Activated CD4-positive, alpha-beta memory T cell treated with anti-CD3 and anti-CD28 coated beads, Interleukin-2, amount 10 ng/mL, durations not matched to agents 7 days and 5 days (primary cell): ENCODE data around the gene CACNB3. TPM values are rescaled to one million over a fixed set of nuclear protein-coding genes. Genes with fewer than 3 reads are reported as not detected.
"Not testable (repeated sequence)": the region's sequence is repeated elsewhere in the genome, so short reads cannot be mapped to it uniquely, and the experiment has no call there.

Source experiments
- CTCF ChIA-PET: fragments of 350-600 bp; sonication (Branson Sonifier 250); formaldehyde crosslinking; loops from one replicate; lab custom pipeline; 2021; ENCODE audit warnings: antibody characterized with exemption, inconsistent platforms; lab: Charles Lee
- POLR2A ChIA-PET: fragments of 350-600 bp; sonication (Branson Sonifier 250); formaldehyde crosslinking; loops from one replicate; lab custom pipeline; 2021; ENCODE audit warnings: antibody characterized with exemption; lab: Charles Lee
- DNase-seq: peaks from one replicate; pipeline ENCODE4 v3.0.0-alpha.2; 2020
- H3K27ac Mint-ChIP-seq: one replicate; pipeline ENCODE4 v1.8.0; 2021; ENCODE audit warnings: mild to moderate bottlenecking, mixed read lengths
- H3K27me3 Mint-ChIP-seq: one replicate; pipeline ENCODE4 v1.8.0; 2021; ENCODE audit warnings: mixed read lengths
- H3K36me3 Mint-ChIP-seq: one replicate; pipeline ENCODE4 v1.8.0; 2021; ENCODE audit warnings: low read depth, mixed read lengths
- H3K4me1 Mint-ChIP-seq: one replicate; pipeline ENCODE4 v1.8.0; 2021; ENCODE audit warnings: mixed read lengths
- H3K4me3 Mint-ChIP-seq: one replicate; pipeline ENCODE4 v1.8.0; 2021; ENCODE audit warnings: mild to moderate bottlenecking, mixed read lengths
- H3K9me3 Mint-ChIP-seq: one replicate; pipeline ENCODE4 v1.8.0; 2021; ENCODE audit warnings: mixed read lengths
- total RNA-seq, 2 experiments: library from RNA; stranded (reverse); gene quantifications; one replicate each; pipeline ENCODE4 v1.2.3, GENCODE V29; 2021

Gene CACNB3
- total RNA-seq, 2 experiments from 2014 or later = 32.8 to 34.2 TPM

- POLR2A ChIA-PET = interaction anchor here (0.7 to 4.9 kb wide), 41 partner anchors 9 to 470 kb away, joined by 3 to 69 read pairs (median 4); partner anchors contain the start of genes ARF3, CACNB3, FKBP11 and KANSL2
- Mint-ChIP-seq H3K27ac (peak overlapping the region; percentile 98), H3K9me3 (no peaks in the 10 kb centered on the region), H3K4me1 (peaks cover 32% of the 10 kb centered on the region), H3K27me3 (no peaks in the 10 kb centered on the region), H3K4me3 (peak overlapping the region; percentile 98), H3K36me3 (peaks cover 24% of the 10 kb centered on the region)
- peak; percentile 91 for DNase-seq
- CTCF ChIA-PET = interaction anchor here (0.6 to 5.8 kb wide), 54 partner anchors 7 to 442 kb away, joined by 3 to 125 read pairs (median 5); partner anchors contain the start of genes ARF3, FKBP11, PRPH and RHEBL1
These were observed 34.7 kb downstream of the CACNB3 start for GRCh38 chr12:48852734-48853688.

GRCh38 chr12:48854488-48854887, 36.2 kb downstream of the CACNB3 start:
- H3K4me3 Mint-ChIP-seq = no peak overlapping the region
- H3K9me3 Mint-ChIP-seq = no peaks in the 10 kb centered on the region
- peaks cover 29% of the 10 kb centered on the region for H3K4me1 Mint-ChIP-seq
- no peak for DNase-seq
- ChIA-PET POLR2A (interaction anchor here (0.7 to 4.9 kb wide), 3 partner anchors 12 to 711 kb away, joined by 3 to 69 read pairs (median 31); partner anchors contain the start of gene RND1), CTCF (interaction anchor here (1.5 to 5.8 kb wide), 7 partner anchors 36 to 142 kb away, joined by 3 to 125 read pairs (median 43); partner anchors contain the start of gene FKBP11)
- no peak overlapping the region for H3K27ac Mint-ChIP-seq
- H3K36me3 Mint-ChIP-seq = peaks cover 19% of the 10 kb centered on the region
- no peaks in the 10 kb centered on the region for H3K27me3 Mint-ChIP-seq

GRCh38 chr12:48854932-48855331, 36.6 kb downstream of the CACNB3 start:
- peaks cover 17% of the 10 kb centered on the region for H3K36me3 Mint-ChIP-seq
- not testable (repeated sequence) for H3K4me3 Mint-ChIP-seq, DNase-seq, H3K27ac Mint-ChIP-seq, H3K27me3 Mint-ChIP-seq, H3K9me3 Mint-ChIP-seq
- ChIA-PET CTCF (interaction anchor here (2.6 to 5.8 kb wide), 4 partner anchors 35 to 141 kb away, joined by 12 to 125 read pairs (median 53); no protein-coding TSS in a partner anchor), POLR2A (interaction anchor here (0.7 to 1.3 kb wide), 2 partner anchors 71 to 710 kb away, joined by 3 to 4 read pairs; partner anchors contain the start of gene FKBP11)
- peaks cover 24% of the 10 kb centered on the region for H3K4me1 Mint-ChIP-seq

- Mint-ChIP-seq H3K9me3 (no peaks in the 10 kb centered on the region), H3K4me3 (no peak overlapping the region), H3K27ac (no peak overlapping the region), H3K27me3 (no peaks in the 10 kb centered on the region), H3K36me3 (peaks cover 9% of the 10 kb centered on the region), H3K4me1 (peaks cover 18% of the 10 kb centered on the region)
- ChIA-PET POLR2A (interaction anchor here (1.3 to 1.5 kb wide), 2 partner anchors 9 to 69 kb away, joined by 4 to 9 read pairs; partner anchors contain the start of genes FKBP11 and RND1), CTCF (interaction anchor here (0.6 to 2.6 kb wide), 6 partner anchors 34 to 469 kb away, joined by 3 to 12 read pairs (median 4); no protein-coding TSS in a partner anchor)
- no peak for DNase-seq
These were observed 38.1 kb downstream of the CACNB3 start for GRCh38 chr12:48856379-48856778.

- DNase-seq = no peak
- Mint-ChIP-seq H3K36me3 (peaks cover 5% of the 10 kb centered on the region), H3K4me3 (no peak overlapping the region), H3K4me1 (peaks cover 16% of the 10 kb centered on the region), H3K27me3 (no peaks in the 10 kb centered on the region), H3K9me3 (no peaks in the 10 kb centered on the region), H3K27ac (no peak overlapping the region)
- POLR2A ChIA-PET = interaction anchor here (0.9 to 1.5 kb wide), 2 partner anchors 8 to 140 kb away, joined by 3 to 9 read pairs; partner anchors contain the start of gene RND1
- CTCF ChIA-PET = interaction anchor here (1.0 to 2.6 kb wide), 4 partner anchors 33 to 131 kb away, joined by 3 to 12 read pairs (median 10); no protein-coding TSS in a partner anchor
These were observed 39.1 kb downstream of the CACNB3 start for GRCh38 chr12:48857278-48857994.

- POLR2A ChIA-PET = interaction anchor here (0.9 kb wide), 1 partner anchor 140 kb away, joined by 3 read pairs; no protein-coding TSS in a partner anchor
These were observed 39.7 kb downstream of the CACNB3 start for GRCh38 chr12:48858043-48858442.

GRCh38 chr12:48859607-48860006, 41.3 kb downstream of the CACNB3 start:
- Mint-ChIP-seq H3K27ac (no peak overlapping the region), H3K27me3 (peaks cover 18% of the 10 kb centered on the region), H3K36me3 (peaks cover 5% of the 10 kb centered on the region), H3K9me3 (no peaks in the 10 kb centered on the region), H3K4me3 (no peak overlapping the region), H3K4me1 (peaks cover 14% of the 10 kb centered on the region)
- CTCF ChIA-PET = interaction anchor here (0.9 to 2.6 kb wide), 5 partner anchors 8 to 129 kb away, joined by 3 to 12 read pairs (median 6); partner anchors contain the start of gene DDX23
- no peak for DNase-seq
- POLR2A ChIA-PET = no interaction called here

More at GRCh38 chr12:48858043-48858442, 39.7 kb downstream of the CACNB3 start:
- CTCF ChIA-PET = interaction anchor here (1.0 to 2.6 kb wide), 3 partner anchors 8 to 130 kb away, joined by 3 to 12 read pairs (median 3); no protein-coding TSS in a partner anchor
- DNase-seq = no peak
- H3K4me1 Mint-ChIP-seq = peaks cover 10% of the 10 kb centered on the region
- H3K4me3 Mint-ChIP-seq = no peak overlapping the region
- no peak overlapping the region for H3K27ac Mint-ChIP-seq
- H3K36me3 Mint-ChIP-seq = peaks cover 5% of the 10 kb centered on the region
- no peaks in the 10 kb centered on the region for H3K9me3 Mint-ChIP-seq
- H3K27me3 Mint-ChIP-seq = peaks cover 3% of the 10 kb centered on the region

- DNase-seq, H3K36me3 Mint-ChIP-seq, H3K4me3 Mint-ChIP-seq, H3K9me3 Mint-ChIP-seq, H3K27ac Mint-ChIP-seq: not testable (repeated sequence)
- Mint-ChIP-seq H3K27me3 (peaks cover 24% of the 10 kb centered on the region), H3K4me1 (peaks cover 20% of the 10 kb centered on the region)
- ChIA-PET CTCF (interaction anchor here (0.9 to 2.6 kb wide), 7 partner anchors 8 to 128 kb away, joined by 3 to 12 read pairs (median 6); partner anchors contain the start of gene DDX23), POLR2A (interaction anchor here (1.9 kb wide), 1 partner anchor 9 kb away, joined by 4 read pairs; the partner anchor contains the start of gene DDX23)
These were observed 41.9 kb downstream of the CACNB3 start for GRCh38 chr12:48860236-48860635.

GRCh38 chr12:48861111-48861510, 42.8 kb downstream of the CACNB3 start:
- no peak overlapping the region for H3K27ac Mint-ChIP-seq
- peaks cover 24% of the 10 kb centered on the region for H3K27me3 Mint-ChIP-seq
- H3K36me3 Mint-ChIP-seq = peaks cover 5% of the 10 kb centered on the region
- H3K4me3 Mint-ChIP-seq = no peak overlapping the region
- DNase-seq = no peak
- ChIA-PET POLR2A (interaction anchor here (1.9 kb wide), 1 partner anchor 9 kb away, joined by 4 read pairs; the partner anchor contains the start of gene DDX23), CTCF (interaction anchor here (1.5 to 2.2 kb wide), 2 partner anchors 30 to 41 kb away, joined by 3 to 11 read pairs; no protein-coding TSS in a partner anchor)
- peaks cover 27% of the 10 kb centered on the region for H3K4me1 Mint-ChIP-seq
- no peaks in the 10 kb centered on the region for H3K9me3 Mint-ChIP-seq

GRCh38 chr12:48862760-48863159, 44.5 kb downstream of the CACNB3 start:
- ChIA-PET POLR2A (interaction anchor here (0.7 to 0.9 kb wide), 2 partner anchors 9 to 10 kb away, joined by 3 to 4 read pairs; partner anchors contain the start of gene DDX23), CTCF (interaction anchor here (1.9 kb wide), 1 partner anchor 10 kb away, joined by 4 read pairs; no protein-coding TSS in a partner anchor)
- peaks cover 29% of the 10 kb centered on the region for H3K4me1 Mint-ChIP-seq
- H3K4me3 Mint-ChIP-seq = no peak overlapping the region
- H3K27me3 Mint-ChIP-seq = peaks cover 24% of the 10 kb centered on the region
- H3K27ac Mint-ChIP-seq = no peak overlapping the region
- no peak for DNase-seq
- H3K9me3 Mint-ChIP-seq = no peaks in the 10 kb centered on the region
- peaks cover 5% of the 10 kb centered on the region for H3K36me3 Mint-ChIP-seq

GRCh38 chr12:48863291-48863690, 45.0 kb downstream of the CACNB3 start:
- peaks cover 24% of the 10 kb centered on the region for H3K27me3 Mint-ChIP-seq
- peaks cover 29% of the 10 kb centered on the region for H3K4me1 Mint-ChIP-seq
- CTCF ChIA-PET = interaction anchor here (1.9 kb wide), 1 partner anchor 10 kb away, joined by 4 read pairs; no protein-coding TSS in a partner anchor
- no peaks in the 10 kb centered on the region for H3K9me3 Mint-ChIP-seq
- no peak overlapping the region for H3K27ac Mint-ChIP-seq
- no peak overlapping the region for H3K4me3 Mint-ChIP-seq
- POLR2A ChIA-PET = interaction anchor here (0.9 kb wide), 1 partner anchor 11 kb away, joined by 3 read pairs; the partner anchor contains the start of gene DDX23
- H3K36me3 Mint-ChIP-seq = peaks cover 5% of the 10 kb centered on the region
- no peak for DNase-seq
